GM21528 (cell line): Measurements from ENCODE around the gene SPEF1.

Experiments used
- ATAC-seq: cut with Tn5 transposase; IDR thresholded peaks from one replicate; pipeline ENCODE4 v1.9.1; 2021; ENCODE audit warnings: mild to moderate bottlenecking, moderate library complexity; ENCODE audit not compliant: unreplicated experiment, low FRiP score

The SPEF1 gene

GRCh38 chr20:3751675-3752385 is 29.4 kb downstream of the SPEF1 start:
- no peak for ATAC-seq

- no peak for ATAC-seq
These were observed 30.0 kb downstream of the SPEF1 start for GRCh38 chr20:3751305-3751674.

GRCh38 chr20:3749689-3750531 is 31.3 kb downstream of the SPEF1 start:
- ATAC-seq: no peak

GRCh38 chr20:3749087-3749688 is 32.1 kb downstream of the SPEF1 start:
- ATAC-seq: no peak

GRCh38 chr20:3748073-3748472 is 33.2 kb downstream of the SPEF1 start:
- ATAC-seq: no peak

- ATAC-seq: no peak
These were observed 33.8 kb downstream of the SPEF1 start for GRCh38 chr20:3747471-3747870.

GRCh38 chr20:3745686-3746173 is 35.5 kb downstream of the SPEF1 start:
- ATAC-seq: no peak

- no peak for ATAC-seq
These were observed 36.2 kb downstream of the SPEF1 start for GRCh38 chr20:3744806-3745685.

- ATAC-seq: no peak
These were observed 37.2 kb downstream of the SPEF1 start for GRCh38 chr20:3744037-3744436.

GRCh38 chr20:3743251-3743650 is 38.0 kb downstream of the SPEF1 start:
- no peak for ATAC-seq

- no peak for ATAC-seq
These were observed 39.3 kb downstream of the SPEF1 start for GRCh38 chr20:3741836-3742458.

GRCh38 chr20:3740615-3741301 is 40.5 kb downstream of the SPEF1 start:
- ATAC-seq: no peak

- ATAC-seq: no peak
These were observed 41.3 kb downstream of the SPEF1 start for GRCh38 chr20:3739926-3740451.

GRCh38 chr20:3739054-3739925 is 42.0 kb downstream of the SPEF1 start:
- no peak for ATAC-seq

- ATAC-seq: no peak
These were observed 42.9 kb downstream of the SPEF1 start for GRCh38 chr20:3738111-3739053.

GRCh38 chr20:3735768-3736167 is 45.5 kb downstream of the SPEF1 start:
- no peak for ATAC-seq
